Activated naive CD8-positive, alpha-beta T cell treated with anti-CD3 and anti-CD28 coated beads, Interleukin-2, amount 10 ng/mL, durations not matched to agents 7 days and 5 days (primary cell): ENCODE measurements around the gene HTRA3. TPM values are rescaled to one million over a fixed set of nuclear protein-coding genes. Genes with fewer than 3 reads are reported as not detected.
A peak's percentile ranks its signal among the peaks of the same experiment; 100 is the strongest.
"Not testable (repeated sequence)": the region's sequence is repeated elsewhere in the genome, so short reads cannot be mapped to it uniquely, and the experiment has no call there.

Experiments used
- ATAC-seq: fragments of 150-1000 bp; cut with Tn5 transposase; one replicate; pipeline ENCODE4 v1.10.0; 2021; ENCODE audit warnings: low read depth, moderate library complexity
- POLR2A ChIA-PET: fragments of 350-600 bp; sonication (Branson Sonifier 250); formaldehyde crosslinking; loops from one replicate; lab custom pipeline; 2021; ENCODE audit warnings: antibody characterized with exemption; lab: Charles Lee
- DNase-seq: peaks from one replicate; pipeline ENCODE4 v3.0.0; 2021
- H3K27ac Mint-ChIP-seq: one replicate; pipeline ENCODE4 v1.8.0; 2022; ENCODE audit warnings: mild to moderate bottlenecking, mixed read lengths
- H3K27me3 Mint-ChIP-seq: one replicate; pipeline ENCODE4 v1.8.0; 2022; ENCODE audit warnings: mild to moderate bottlenecking, moderate library complexity, mixed read lengths
- H3K36me3 Mint-ChIP-seq: one replicate; pipeline ENCODE4 v1.8.0; 2021; ENCODE audit warnings: mild to moderate bottlenecking, mixed read lengths
- H3K4me1 Mint-ChIP-seq: one replicate; pipeline ENCODE4 v1.8.0; 2021; ENCODE audit warnings: mixed read lengths
- H3K4me3 Mint-ChIP-seq: one replicate; pipeline ENCODE4 v1.8.0; 2022; ENCODE audit warnings: mild to moderate bottlenecking, moderate library complexity, mixed read lengths
- H3K9me3 Mint-ChIP-seq: one replicate; pipeline ENCODE4 v1.8.0; 2021; ENCODE audit warnings: mixed read lengths
- total RNA-seq, 2 experiments: library from RNA; stranded (reverse); gene quantifications; one replicate each; pipeline ENCODE4 v1.2.3, GENCODE V29; 2021

HTRA3 gene
- total RNA-seq, 2 experiments from 2014 or later = not detected

GRCh38 chr4:8341691-8342090, 72.1 kb downstream of the HTRA3 start:
- Mint-ChIP-seq H3K36me3 (no peaks in the 10 kb centered on the region), H3K27me3 (peaks cover 2% of the 10 kb centered on the region), H3K4me1 (no peaks in the 10 kb centered on the region), H3K4me3 (no peak overlapping the region), H3K27ac (no peak overlapping the region), H3K9me3 (peaks cover 2% of the 10 kb centered on the region)
- ATAC-seq (no peak), DNase-seq (no peak)
- POLR2A ChIA-PET = no interaction called here

- Mint-ChIP-seq H3K27ac (no peak overlapping the region), H3K4me3 (no peak overlapping the region), H3K9me3 (no peaks in the 10 kb centered on the region), H3K36me3 (no peaks in the 10 kb centered on the region), H3K27me3 (peaks cover 2% of the 10 kb centered on the region), H3K4me1 (no peaks in the 10 kb centered on the region)
- POLR2A ChIA-PET = interaction anchor here (0.6 kb wide), 1 partner anchor 357 kb away, joined by 3 read pairs; no protein-coding TSS in a partner anchor
- DNase-seq = no peak
- ATAC-seq = no peak
Observed at GRCh38 chr4:8342651-8343261, 73.2 kb downstream of the HTRA3 start.

GRCh38 chr4:8343262-8343966, 73.9 kb downstream of the HTRA3 start:
- DNase-seq (no peak), ATAC-seq (no peak)
- POLR2A ChIA-PET = no interaction called here
- H3K4me3 Mint-ChIP-seq = no peak overlapping the region
- no peaks in the 10 kb centered on the region for H3K9me3 Mint-ChIP-seq
- no peak overlapping the region for H3K27ac Mint-ChIP-seq
- H3K4me1 Mint-ChIP-seq = no peaks in the 10 kb centered on the region
- H3K36me3 Mint-ChIP-seq = no peaks in the 10 kb centered on the region
- peaks cover 2% of the 10 kb centered on the region for H3K27me3 Mint-ChIP-seq

- no peak for ATAC-seq
- DNase-seq = no peak
- no peak overlapping the region for H3K27ac Mint-ChIP-seq
- no peaks in the 10 kb centered on the region for H3K4me1 Mint-ChIP-seq
- H3K36me3 Mint-ChIP-seq = no peaks in the 10 kb centered on the region
- no peak overlapping the region for H3K4me3 Mint-ChIP-seq
- no peaks in the 10 kb centered on the region for H3K27me3 Mint-ChIP-seq
- POLR2A ChIA-PET = no interaction called here
- no peaks in the 10 kb centered on the region for H3K9me3 Mint-ChIP-seq
Observed at GRCh38 chr4:8343967-8344331, 74.4 kb downstream of the HTRA3 start.

- H3K9me3 Mint-ChIP-seq = no peaks in the 10 kb centered on the region
- ATAC-seq (no peak), DNase-seq (no peak)
- POLR2A ChIA-PET = no interaction called here
- H3K27ac Mint-ChIP-seq = no peak overlapping the region
- no peaks in the 10 kb centered on the region for H3K4me1 Mint-ChIP-seq
- no peaks in the 10 kb centered on the region for H3K27me3 Mint-ChIP-seq
- H3K4me3 Mint-ChIP-seq = no peak overlapping the region
- H3K36me3 Mint-ChIP-seq = no peaks in the 10 kb centered on the region
Observed at GRCh38 chr4:8344377-8344776, 74.8 kb downstream of the HTRA3 start.

GRCh38 chr4:8345053-8345945, 75.7 kb downstream of the HTRA3 start:
- no peaks in the 10 kb centered on the region for H3K27me3 Mint-ChIP-seq
- ATAC-seq (no peak), DNase-seq (no peak)
- POLR2A ChIA-PET = no interaction called here
- no peaks in the 10 kb centered on the region for H3K4me1 Mint-ChIP-seq
- H3K36me3 Mint-ChIP-seq = no peaks in the 10 kb centered on the region
- H3K27ac Mint-ChIP-seq = no peak overlapping the region
- no peak overlapping the region for H3K4me3 Mint-ChIP-seq
- H3K9me3 Mint-ChIP-seq = no peaks in the 10 kb centered on the region

GRCh38 chr4:8345946-8346814, 76.6 kb downstream of the HTRA3 start:
- H3K4me3 Mint-ChIP-seq = no peak overlapping the region
- ATAC-seq (no peak), DNase-seq (peak; percentile 23)
- no peaks in the 10 kb centered on the region for H3K9me3 Mint-ChIP-seq
- no peaks in the 10 kb centered on the region for H3K36me3 Mint-ChIP-seq
- H3K27me3 Mint-ChIP-seq = no peaks in the 10 kb centered on the region
- POLR2A ChIA-PET = no interaction called here
- no peaks in the 10 kb centered on the region for H3K4me1 Mint-ChIP-seq
- no peak overlapping the region for H3K27ac Mint-ChIP-seq

- ATAC-seq (no peak), DNase-seq (peak; percentile 10)
- POLR2A ChIA-PET = no interaction called here
- H3K27ac Mint-ChIP-seq = no peak overlapping the region
- H3K4me3 Mint-ChIP-seq = no peak overlapping the region
- no peaks in the 10 kb centered on the region for H3K4me1 Mint-ChIP-seq
- no peaks in the 10 kb centered on the region for H3K27me3 Mint-ChIP-seq
- no peaks in the 10 kb centered on the region for H3K9me3 Mint-ChIP-seq
- H3K36me3 Mint-ChIP-seq = no peaks in the 10 kb centered on the region
Observed at GRCh38 chr4:8346838-8347605, 77.5 kb downstream of the HTRA3 start.

GRCh38 chr4:8347660-8348059, 78.1 kb downstream of the HTRA3 start:
- Mint-ChIP-seq H3K9me3 (no peaks in the 10 kb centered on the region), H3K4me1 (no peaks in the 10 kb centered on the region), H3K27ac (no peak overlapping the region), H3K4me3 (no peak overlapping the region), H3K36me3 (no peaks in the 10 kb centered on the region), H3K27me3 (no peaks in the 10 kb centered on the region)
- POLR2A ChIA-PET = no interaction called here
- DNase-seq (peak; percentile 2), ATAC-seq (no peak)

GRCh38 chr4:8348071-8348470, 78.5 kb downstream of the HTRA3 start:
- POLR2A ChIA-PET = no interaction called here
- ATAC-seq (no peak), DNase-seq (peak; percentile 4)
- H3K9me3 Mint-ChIP-seq = no peaks in the 10 kb centered on the region
- no peaks in the 10 kb centered on the region for H3K36me3 Mint-ChIP-seq
- H3K4me3 Mint-ChIP-seq = no peak overlapping the region
- no peaks in the 10 kb centered on the region for H3K27me3 Mint-ChIP-seq
- no peaks in the 10 kb centered on the region for H3K4me1 Mint-ChIP-seq
- H3K27ac Mint-ChIP-seq = no peak overlapping the region

- H3K9me3 Mint-ChIP-seq, ATAC-seq, H3K36me3 Mint-ChIP-seq, POLR2A ChIA-PET, H3K4me1 Mint-ChIP-seq, H3K27me3 Mint-ChIP-seq, H3K27ac Mint-ChIP-seq, H3K4me3 Mint-ChIP-seq: not testable (repeated sequence)
- peak; percentile 4 for DNase-seq
Observed at GRCh38 chr4:8349236-8349635, 79.7 kb downstream of the HTRA3 start.

- peaks cover 2% of the 10 kb centered on the region for H3K27me3 Mint-ChIP-seq
- no peaks in the 10 kb centered on the region for H3K4me1 Mint-ChIP-seq
- H3K27ac Mint-ChIP-seq = no peak overlapping the region
- H3K36me3 Mint-ChIP-seq = no peaks in the 10 kb centered on the region
- DNase-seq (peak; percentile 4), ATAC-seq (no peak)
- H3K9me3 Mint-ChIP-seq = no peaks in the 10 kb centered on the region
- H3K4me3 Mint-ChIP-seq = no peak overlapping the region
- POLR2A ChIA-PET = no interaction called here
Observed at GRCh38 chr4:8349664-8350236, 80.2 kb downstream of the HTRA3 start.
